HepG2 (cell line): Measurements from ENCODE around the gene FLYWCH1. TPM values are rescaled to one million over a fixed set of nuclear protein-coding genes. Genes with fewer than 3 reads are reported as not detected.

ENCODE experiments used
- ATAD3A ChIP-seq: sonication (generic); formaldehyde crosslinking; IDR thresholded peaks from 2 replicates; pipeline ENCODE4 v1.4.0; 2020; ENCODE audit warnings: missing genetic modification reagents
- CBX5 ChIP-seq: sonication (generic); formaldehyde crosslinking; IDR thresholded peaks from 2 replicates; pipeline ENCODE4 v1.4.0; 2020; ENCODE audit warnings: missing genetic modification reagents, borderline replicate concordance
- CREBL2 ChIP-seq: sonication (generic); formaldehyde crosslinking; IDR thresholded peaks from 2 replicates; pipeline ENCODE4 v1.8.1; 2023; ENCODE audit warnings: missing genetic modification reagents, mild to moderate bottlenecking, borderline replicate concordance
- CSRNP1 ChIP-seq: sonication (generic); formaldehyde crosslinking; IDR thresholded peaks from 2 replicates; pipeline ENCODE4 v1.8.1; 2023; ENCODE audit warnings: mild to moderate bottlenecking, missing genetic modification reagents
- DR1 ChIP-seq: sonication (generic); formaldehyde crosslinking; IDR thresholded peaks from 2 replicates; pipeline ENCODE4 v1.8.0; 2021; ENCODE audit warnings: mild to moderate bottlenecking, missing genetic modification reagents, inconsistent platforms
- E2F2 ChIP-seq: sonication (generic); formaldehyde crosslinking; IDR thresholded peaks from 2 replicates; pipeline ENCODE4 v1.4.0; 2020; ENCODE audit warnings: missing genetic modification reagents, borderline replicate concordance
- FOXA1 ChIP-seq, 2 experiments: fragments of 450-650 bp in 1 of 2; sonication (generic) in 1 of 2; formaldehyde crosslinking in 1 of 2; IDR thresholded peaks; 2 replicates each; pipeline versions ENCODE4 v1.4.0 to v1.6.1; 2016 to 2020; ENCODE audit warnings: missing genetic modification reagents in 1 of 2
- HES4 ChIP-seq: sonication (generic); formaldehyde crosslinking; IDR thresholded peaks from 2 replicates; pipeline ENCODE4 v1.9.0; 2021; ENCODE audit warnings: mild to moderate bottlenecking, missing genetic modification reagents, borderline replicate concordance
- HMG20B ChIP-seq: conservative IDR thresholded peaks from 2 replicates; pipeline ENCODE4 v1.6.1; 2016; ENCODE audit warnings: missing genetic modification reagents, missing compliant biosample characterization
- HNRNPUL1 ChIP-seq: fragments of 200-400 bp; formaldehyde crosslinking; IDR thresholded peaks from 2 replicates; pipeline ENCODE4 v1.6.1; 2017; ENCODE audit warnings: low read depth, mild to moderate bottlenecking, low read length, moderate library complexity
- MATR3 ChIP-seq: sonication (generic); formaldehyde crosslinking; IDR thresholded peaks from 2 replicates; pipeline ENCODE4 v1.4.0; 2020; ENCODE audit warnings: missing genetic modification reagents
- NAIF1 ChIP-seq: sonication (generic); formaldehyde crosslinking; IDR thresholded peaks from 2 replicates; pipeline ENCODE4 v1.5.0; 2020; ENCODE audit warnings: mild to moderate bottlenecking, missing genetic modification reagents, borderline replicate concordance
- NCOA2 ChIP-seq: sonication (generic); formaldehyde crosslinking; IDR thresholded peaks from 2 replicates; pipeline ENCODE4 v1.8.0; 2022; ENCODE audit warnings: inconsistent platforms
- PLRG1 ChIP-seq: fragments of 450-650 bp; conservative IDR thresholded peaks from 2 replicates; pipeline ENCODE4 v1.6.1; 2016
- SCMH1 ChIP-seq: sonication (generic); formaldehyde crosslinking; IDR thresholded peaks from 2 replicates; pipeline ENCODE4 v1.9.0; 2021; ENCODE audit warnings: missing genetic modification reagents, mild to moderate bottlenecking, borderline replicate concordance
- TFDP1 ChIP-seq: IDR thresholded peaks from 2 replicates; pipeline ENCODE4 v1.6.1; 2016; ENCODE audit warnings: missing compliant biosample characterization, missing genetic modification reagents, borderline replicate concordance
- USF2 ChIP-seq, 2 experiments: sonication (generic) in 1 of 2; formaldehyde crosslinking in 1 of 2; IDR thresholded peaks; 2 replicates each; pipeline versions ENCODE4 v1.5.1 to v1.6.1; 2011 to 2020; ENCODE audit warnings: borderline replicate concordance in 1 of 2, low read depth in 1 of 2, low read length in 1 of 2, mild to moderate bottlenecking in 1 of 2, missing genetic modification reagents in 1 of 2, moderate library complexity in 1 of 2
- ZNF260 ChIP-seq: sonication (generic); formaldehyde crosslinking; IDR thresholded peaks from 2 replicates; pipeline ENCODE4 v1.4.0; 2020; ENCODE audit warnings: missing genetic modification reagents, low read depth, mild to moderate bottlenecking, borderline replicate concordance
- ZNF3 ChIP-seq: IDR thresholded peaks from 2 replicates; pipeline ENCODE4 v1.7.0; 2017; ENCODE audit warnings: inconsistent platforms
- polyA plus RNA-seq, 8 experiments: library from polyadenylated mRNA; depleted of rRNA in 3 of 8; stranded (reverse) in 7 of 8; unstranded in 1 of 8; fragments of >200 nt; fragmentation: Illumina TruSeq in 4 of 8; extraction: Trizol in 4 of 8; gene quantifications; 2 replicates each; pipeline versions ENCODE4 v1.2.1 to v1.2.3, GENCODE V29; 2011 to 2016; ENCODE audit warnings: low read depth in 4 of 8, missing spikeins in 1 of 8, mixed read lengths in 1 of 8; ENCODE audit not compliant: insufficient read depth in 1 of 8
- total RNA-seq, 5 experiments: library from RNA; depleted of rRNA; stranded (reverse); fragments of >200 nt; fragmentation: Illumina TruSeq; extraction: Trizol; gene quantifications; 2 replicates each; pipeline ENCODE4 v1.2.3, GENCODE V29; 2016; ENCODE audit warnings: low read depth in 1 of 5

Gene FLYWCH1
- total and polyA plus RNA-seq, 2 of the 13 experiments (the other 11 are each of a cell fraction or from before 2014, with no cell fraction given), result 7.3 to 12.4 TPM

GRCh38 chr16:2905241-2905987 lies 6.3 kb upstream of the FLYWCH1 start (continued):
- TF ChIP-seq E2F2 (CRISPR knock-in tag), result 0 out of 2 replicates have a peak, but pooled peaks have one; percentile 43
- TF ChIP-seq CREBL2 (CRISPR knock-in tag), result 0 out of 2 replicates have a peak, but pooled peaks have one; percentile 44
- TF ChIP-seq ATAD3A, result no peak
- no peak for TF ChIP-seq SCMH1 (CRISPR knock-in tag)
- no peak for TF ChIP-seq FOXA1 (IDR thresholded peaks at IDR 0.05)
- no peak for TF ChIP-seq FOXA1 (CRISPR knock-in tag; IDR thresholded peaks at IDR 0.05)
- peak; percentile 75; the same call in 1 of the 2 replicates for TF ChIP-seq CSRNP1 (CRISPR knock-in tag)
- TF ChIP-seq ZNF3 (CRISPR knock-in tag), result no peak
- TF ChIP-seq TFDP1 (CRISPR knock-in tag), result peak; percentile 85
- peak; percentile 55 for TF ChIP-seq NCOA2 (CRISPR knock-in tag)
- TF ChIP-seq ZNF260 (CRISPR knock-in tag), result no peak
- TF ChIP-seq MATR3 (CRISPR knock-in tag), result no peak
- no peak for TF ChIP-seq NAIF1 (CRISPR knock-in tag)
- TF ChIP-seq HMG20B (CRISPR knock-in tag), result no peak
- TF ChIP-seq DR1 (CRISPR knock-in tag), result peak; percentile 97
- TF ChIP-seq HNRNPUL1, result no peak
- TF ChIP-seq USF2 (IDR thresholded peaks at IDR 0.05; ENCODE audit: low read depth, low read length), result no peak
- TF ChIP-seq USF2 (CRISPR knock-in tag; IDR thresholded peaks at IDR 0.05; ENCODE audit: borderline replicate concordance), result no peak
- no peak for TF ChIP-seq PLRG1
- TF ChIP-seq CBX5 (CRISPR knock-in tag), result no peak
- TF ChIP-seq HES4 (CRISPR knock-in tag), result no peak
